GM21619 (cell line): ENCODE results near the gene GBA2.

ENCODE experiments used
- ATAC-seq: cut with Tn5 transposase; IDR thresholded peaks from one replicate; pipeline ENCODE4 v1.9.1; 2021; ENCODE audit not compliant: unreplicated experiment

The GBA2 gene

DNA sequence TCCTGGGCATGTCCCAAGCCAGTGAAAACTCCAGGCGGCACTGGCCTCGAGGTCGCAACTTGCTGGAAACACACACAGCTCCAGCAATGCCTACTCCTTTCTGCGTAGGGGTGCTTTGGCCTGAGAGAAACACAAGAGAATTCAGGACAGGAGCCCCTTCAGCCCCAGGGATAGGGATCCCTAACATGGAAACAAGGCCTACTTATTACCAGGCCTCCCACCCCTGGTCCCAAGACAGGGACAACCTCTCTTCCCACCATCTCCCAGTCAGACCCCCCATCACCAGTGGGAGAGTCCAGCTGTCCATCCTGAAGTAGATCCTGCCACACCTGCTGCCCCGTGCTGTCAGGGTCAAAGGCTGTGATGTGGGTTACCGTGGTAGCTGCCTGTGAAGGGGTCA, 8.8 kb downstream of the GBA2 start:
- ATAC-seq = no peak

DNA sequence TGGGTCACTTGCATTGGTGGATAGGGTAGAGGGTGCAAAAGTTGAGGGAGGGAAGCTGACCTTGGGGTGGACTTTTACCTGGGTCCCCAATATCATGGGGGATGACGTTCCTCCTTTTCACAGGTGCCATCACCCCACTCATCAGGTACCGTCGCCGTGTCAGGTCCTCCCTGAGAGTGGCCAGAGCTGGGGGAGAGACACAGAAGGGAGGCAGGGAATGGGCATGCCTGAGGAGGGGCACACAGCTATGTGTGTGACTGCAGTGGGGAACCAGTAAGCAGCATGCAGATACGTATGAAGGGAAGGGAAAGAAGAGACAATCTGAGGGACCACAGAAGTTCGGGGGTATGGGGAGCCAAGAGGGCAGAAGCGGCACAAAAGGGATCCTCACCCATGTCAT, 10.1 kb downstream of the GBA2 start:
- ATAC-seq = no peak

DNA sequence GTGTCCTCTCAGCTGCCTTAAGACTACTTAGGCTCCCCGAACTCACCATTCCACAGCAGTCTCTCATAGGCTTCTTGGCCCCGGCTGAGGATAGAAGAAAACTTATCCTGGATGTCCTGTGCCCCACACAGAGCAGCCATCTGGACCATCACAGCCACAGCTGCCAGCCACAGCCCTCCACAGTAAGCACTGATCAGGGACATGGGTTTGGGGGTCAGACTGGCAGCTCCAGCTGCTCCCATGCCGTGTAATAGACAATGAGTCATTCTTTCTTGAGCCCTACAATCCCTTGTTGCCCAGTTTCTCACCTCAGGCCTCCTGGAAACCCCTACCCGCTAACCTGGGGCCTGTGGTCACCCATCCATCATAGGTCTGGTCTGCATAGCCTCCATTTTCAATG, 10.8 kb downstream of the GBA2 start:
- ATAC-seq = no peak

DNA sequence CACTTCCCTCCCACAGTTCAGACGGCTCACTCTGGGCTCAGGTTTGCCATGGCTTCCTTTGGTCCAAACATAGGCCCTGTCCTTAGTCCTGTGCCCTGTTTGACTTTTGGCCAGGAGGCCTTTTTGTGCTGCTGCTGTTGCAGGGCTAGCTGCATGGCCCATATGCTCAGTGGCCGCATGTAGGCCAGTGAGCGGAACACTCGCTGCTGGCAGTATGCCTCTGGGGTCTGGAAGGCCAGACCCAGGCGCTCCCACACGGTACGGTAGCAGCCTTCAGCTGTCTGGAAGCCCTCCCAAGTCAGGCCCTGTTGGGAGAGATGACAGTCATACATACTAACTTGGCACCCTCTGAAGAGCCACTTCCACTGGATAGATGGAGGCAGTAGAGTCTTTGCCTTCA, 11.9 kb downstream of the GBA2 start:
- ATAC-seq = no peak

DNA sequence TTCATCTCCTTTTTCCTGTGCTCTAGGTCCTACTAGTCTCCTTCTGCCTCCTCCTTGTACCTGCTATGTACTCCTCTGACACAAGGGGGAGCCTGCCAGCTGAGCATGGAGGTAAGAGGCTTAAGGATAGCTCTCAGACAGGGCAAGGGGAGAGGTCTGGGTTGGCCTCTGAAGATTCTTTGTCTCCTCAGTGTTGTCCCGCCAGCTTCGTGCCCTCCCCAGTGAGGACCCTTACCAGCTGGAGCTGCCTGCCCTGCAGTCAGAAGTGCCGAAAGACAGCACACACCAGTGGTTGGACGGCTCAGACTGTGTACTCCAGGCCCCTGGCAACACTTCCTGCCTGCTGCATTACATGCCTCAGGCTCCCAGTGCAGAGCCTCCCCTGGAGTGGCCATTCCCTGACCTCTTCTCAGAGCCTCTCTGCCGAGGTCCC, 12.8 kb downstream of the GBA2 start:
- ATAC-seq = no peak

DNA sequence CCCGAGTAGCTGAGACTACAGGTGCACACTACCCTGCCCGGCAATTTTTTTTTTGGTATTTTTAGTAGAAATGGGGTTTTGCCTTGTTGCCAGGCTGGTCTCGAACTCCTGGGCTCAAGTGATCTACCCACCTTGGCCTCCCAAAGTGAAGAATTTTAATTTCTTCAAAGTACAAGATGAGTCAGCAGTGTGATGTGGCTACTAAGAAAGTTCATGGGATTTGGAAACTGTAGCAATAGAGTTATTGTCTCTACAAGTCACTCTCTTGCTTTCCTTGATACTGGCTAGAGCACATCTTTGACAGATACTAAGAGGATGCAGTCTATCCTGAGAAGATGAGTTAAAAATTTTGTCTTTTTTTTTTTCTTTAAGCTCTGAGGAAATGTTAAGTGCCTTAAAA, 14.9 kb downstream of the GBA2 start:
- no peak for ATAC-seq

DNA sequence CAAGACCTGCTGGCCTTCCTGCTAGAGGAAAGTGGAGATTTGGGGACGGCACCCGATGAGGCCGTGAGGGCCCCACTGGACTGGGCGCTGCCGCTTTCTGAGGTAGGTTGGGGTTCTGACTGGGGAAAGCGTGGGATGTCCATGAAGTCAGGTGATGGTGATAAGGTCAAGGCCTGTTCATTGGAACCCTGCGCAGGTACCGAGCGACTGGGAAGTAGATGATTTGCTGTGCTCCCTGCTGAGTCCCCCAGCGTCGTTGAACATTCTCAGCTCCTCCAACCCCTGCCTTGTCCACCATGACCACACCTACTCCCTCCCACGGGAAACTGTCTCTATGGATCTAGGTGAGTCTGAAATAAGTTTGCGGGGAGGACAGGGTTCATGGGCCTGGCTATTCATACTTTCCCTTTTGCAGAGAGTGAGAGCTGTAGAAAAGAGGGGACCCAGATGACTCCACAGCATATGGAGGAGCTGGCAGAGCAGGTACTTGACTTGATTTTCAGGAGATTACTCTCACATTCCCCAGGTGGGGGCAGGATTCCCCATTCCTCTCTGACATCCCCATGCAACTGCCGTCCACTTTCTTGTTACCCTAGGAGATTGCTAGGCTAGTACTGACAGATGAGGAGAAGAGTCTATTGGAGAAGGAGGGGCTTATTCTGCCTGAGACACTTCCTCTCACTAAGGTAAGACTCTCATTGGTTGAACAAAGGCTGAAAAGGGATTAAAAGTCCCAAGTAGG, 16.1 kb downstream of the GBA2 start:
- no peak for ATAC-seq

DNA sequence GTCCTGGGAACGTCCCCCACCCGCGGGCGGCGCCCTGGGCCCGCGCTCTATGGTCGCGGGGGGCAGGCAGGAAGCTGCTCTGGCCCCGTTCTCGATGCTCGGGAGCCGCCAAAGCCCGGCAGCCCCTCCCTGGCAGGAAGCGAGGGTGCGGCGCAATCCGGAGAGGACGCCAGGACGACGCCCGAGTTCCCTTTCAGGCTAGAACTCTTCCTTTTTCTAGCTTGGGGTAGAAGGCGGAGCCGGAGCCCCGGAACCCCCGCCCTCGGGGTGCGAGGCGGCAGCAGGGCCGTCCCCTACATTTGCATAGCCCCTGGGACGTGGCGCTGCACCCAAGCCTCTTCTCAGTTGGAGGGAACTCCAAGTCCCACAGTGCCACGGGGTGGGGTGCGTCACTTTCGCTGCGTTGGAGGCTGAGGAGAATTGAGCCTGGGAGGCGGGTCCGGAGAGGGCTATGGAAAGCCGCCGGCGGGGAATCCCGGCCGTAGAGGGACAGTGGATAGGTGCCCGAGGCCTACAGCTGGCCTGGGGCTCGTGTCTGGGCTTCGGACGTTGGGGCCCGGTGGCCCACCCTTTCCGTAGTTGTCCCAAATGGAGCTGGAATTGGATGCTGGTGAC, 16.7 kb downstream of the GBA2 start, which contains the start of the genes CREB3 and TLN1:
CREB3 (plus strand) TSS at position 482 of the 615 bp plus-strand sequence; CDS start at position 589, 107 bp downstream.
TLN1 (minus strand) TSS at position 11 of the 615 bp plus-strand sequence. CDS start 6,501 bp downstream, outside the sequence.
- peak; percentile 70 for ATAC-seq

DNA sequence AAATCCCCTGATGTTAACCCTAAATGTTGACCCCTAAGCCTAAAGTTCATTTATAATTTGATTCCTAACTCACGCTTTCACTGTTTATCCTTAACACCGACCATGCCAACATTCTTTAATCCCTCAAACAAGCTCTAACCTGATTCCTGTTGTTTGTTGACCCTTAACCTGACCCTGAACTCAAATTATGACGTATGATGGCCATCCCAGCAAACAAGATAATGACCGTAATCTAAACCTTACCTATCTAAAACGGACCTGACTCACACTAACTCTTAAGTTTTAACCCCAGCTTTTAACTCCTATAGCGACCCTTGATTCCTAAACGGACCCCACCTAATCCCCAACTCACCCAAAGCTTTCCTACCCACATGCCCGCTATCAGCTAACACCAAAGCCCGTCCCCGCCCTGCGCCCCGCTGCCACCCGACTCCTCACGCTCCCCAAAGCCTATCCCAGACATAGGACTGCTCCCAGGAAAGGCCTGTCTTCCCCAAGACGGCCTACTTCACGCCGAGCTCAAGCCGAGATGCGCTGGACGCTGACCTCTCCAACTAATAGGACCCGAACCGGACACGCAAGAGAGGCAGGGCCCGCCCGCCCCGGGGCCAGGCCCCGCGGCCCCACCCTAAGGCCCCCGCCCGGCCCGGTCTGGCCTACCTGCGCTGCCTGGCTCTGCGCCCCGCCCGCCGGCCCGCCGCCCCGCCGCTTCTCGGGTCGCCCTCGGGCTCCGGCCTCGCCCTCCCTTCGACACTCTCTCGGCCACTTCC, 17.4 kb downstream of the GBA2 start:
- no peak for ATAC-seq

DNA sequence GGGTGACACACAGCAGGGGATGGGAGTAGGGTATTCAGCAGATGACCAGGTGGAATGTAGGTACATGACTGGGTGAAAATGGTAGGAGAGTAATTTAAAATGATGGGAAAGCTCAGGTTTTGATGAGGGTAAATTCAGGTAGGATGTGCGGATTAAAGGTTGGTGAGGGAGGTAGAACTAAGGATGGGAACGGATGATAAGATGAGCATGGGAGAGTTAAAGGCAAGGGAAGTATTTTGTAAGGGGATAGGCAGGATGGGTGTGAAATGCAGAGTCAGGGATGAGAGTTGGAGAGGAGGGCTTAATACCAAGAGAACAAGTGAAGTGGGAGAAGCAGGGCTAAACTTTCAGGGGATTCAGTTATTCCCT, 18.6 kb downstream of the GBA2 start:
- no peak for ATAC-seq

DNA sequence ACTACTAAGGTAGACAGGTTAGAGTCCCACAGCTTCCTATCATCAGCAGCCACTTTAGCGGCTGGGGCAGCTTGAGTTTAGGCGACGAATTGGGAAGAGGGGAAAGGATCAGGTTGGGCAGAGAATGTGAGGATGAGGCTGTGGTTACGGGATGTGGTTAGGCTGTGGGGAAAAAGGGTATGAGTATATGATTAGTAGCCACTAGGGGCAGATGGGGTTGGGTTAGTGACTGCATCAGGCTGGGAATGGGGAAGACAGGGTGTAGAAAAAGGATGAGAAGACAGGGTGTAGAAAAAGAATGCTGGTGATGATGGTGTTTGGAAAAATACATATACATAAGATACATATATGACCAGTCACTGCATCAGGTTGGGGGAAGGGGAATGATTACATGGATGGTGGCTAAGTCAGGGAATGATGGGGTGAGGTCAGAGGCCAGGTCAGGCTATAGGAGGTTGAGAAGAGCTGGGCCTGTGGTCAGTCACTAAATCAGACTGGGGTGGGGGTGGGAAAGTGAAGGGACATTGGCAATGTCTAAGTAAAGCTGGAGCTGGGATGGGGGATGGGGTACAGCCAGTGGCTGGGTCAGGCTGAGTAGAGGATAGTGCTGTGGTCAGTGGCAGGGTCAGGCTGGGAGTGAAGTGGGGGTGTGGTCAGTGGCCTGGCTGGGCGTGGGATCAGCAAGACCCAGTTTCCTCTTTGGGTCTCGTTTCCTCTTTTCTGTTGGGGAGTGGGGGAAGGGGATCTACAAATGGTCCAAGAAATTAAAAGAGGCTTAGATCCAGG, 19.1 kb downstream of the GBA2 start:
- no peak for ATAC-seq

DNA sequence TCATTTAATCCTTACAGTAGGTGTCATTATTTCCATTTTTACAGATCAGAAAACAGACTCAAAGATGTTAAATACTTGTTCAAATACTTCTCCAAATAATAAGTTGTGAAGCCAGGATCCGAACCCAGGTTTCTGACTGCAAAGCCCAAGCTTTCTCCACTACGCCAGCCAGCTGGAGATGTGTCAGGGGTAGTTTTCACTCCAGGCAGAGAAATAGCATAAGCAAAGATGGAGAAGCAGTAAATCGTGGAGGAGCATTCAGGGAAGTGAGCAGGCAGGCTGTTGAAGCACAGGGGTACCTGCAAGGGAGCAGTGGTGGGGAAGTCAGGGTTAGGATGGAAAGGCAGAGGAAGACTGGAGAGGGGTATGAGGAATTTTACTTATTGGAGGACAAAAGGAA, 19.9 kb downstream of the GBA2 start:
- ATAC-seq = no peak

DNA sequence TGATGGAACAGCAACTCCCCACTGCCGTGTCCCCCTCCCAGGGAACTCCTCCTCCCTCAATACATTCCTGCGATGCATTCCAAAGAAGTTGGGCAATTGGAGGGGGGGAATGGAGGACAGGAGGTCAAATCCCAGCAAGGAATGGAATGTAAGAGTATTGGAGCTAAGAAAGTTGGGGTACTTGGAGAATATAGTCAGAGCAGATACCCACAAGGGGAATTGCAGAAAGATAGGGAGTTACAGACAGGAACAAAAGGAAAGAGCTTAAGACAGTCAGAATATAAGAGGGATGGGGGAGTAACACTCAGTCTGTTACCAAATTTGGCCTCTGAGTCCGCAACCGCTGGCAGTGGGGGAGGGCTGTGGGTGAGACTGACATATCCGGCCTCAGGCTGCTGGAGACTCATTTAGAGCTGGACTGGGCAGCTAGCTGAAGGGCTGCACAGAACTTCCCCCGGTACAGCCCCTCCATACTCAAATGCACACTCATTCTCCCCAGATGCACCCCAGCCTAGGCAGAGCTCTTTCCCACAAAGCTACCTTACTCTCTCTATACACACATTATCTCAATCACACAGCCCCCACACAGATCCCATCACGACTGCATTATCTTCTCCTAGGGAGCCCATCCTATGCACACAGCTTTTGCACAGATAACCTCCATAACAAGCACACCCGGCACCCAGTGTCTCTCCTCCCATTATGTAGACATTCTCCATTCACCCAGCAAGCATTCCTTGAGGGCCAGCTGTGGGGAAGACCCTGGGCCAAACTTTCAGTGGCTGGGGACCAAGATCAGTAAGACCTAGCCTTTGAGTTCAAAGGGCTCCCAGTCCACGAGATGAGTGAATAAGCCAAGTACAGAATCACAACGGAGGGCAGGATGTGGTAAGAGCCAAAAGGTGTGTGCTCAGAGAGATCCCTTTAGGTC, 20.7 kb downstream of the GBA2 start:
- no peak for ATAC-seq

DNA sequence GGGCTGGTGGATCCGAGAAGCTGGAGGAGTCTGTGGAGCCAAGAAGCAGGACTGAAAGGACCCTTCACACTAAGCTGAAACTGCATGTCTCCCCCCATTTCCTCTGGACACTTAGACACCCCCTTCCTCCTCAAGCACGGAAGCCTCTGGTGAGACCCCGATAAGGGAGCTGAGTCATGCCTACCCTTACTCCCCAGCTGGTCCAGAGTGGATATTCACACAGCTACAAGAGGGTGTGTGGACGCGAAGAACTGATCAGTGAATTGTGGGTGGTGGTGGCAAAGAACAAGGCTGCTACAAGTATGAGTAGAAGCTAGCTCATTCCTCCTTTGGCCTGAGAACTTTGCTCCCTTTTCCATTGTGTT, 21.4 kb downstream of the GBA2 start:
- ATAC-seq = no peak

DNA sequence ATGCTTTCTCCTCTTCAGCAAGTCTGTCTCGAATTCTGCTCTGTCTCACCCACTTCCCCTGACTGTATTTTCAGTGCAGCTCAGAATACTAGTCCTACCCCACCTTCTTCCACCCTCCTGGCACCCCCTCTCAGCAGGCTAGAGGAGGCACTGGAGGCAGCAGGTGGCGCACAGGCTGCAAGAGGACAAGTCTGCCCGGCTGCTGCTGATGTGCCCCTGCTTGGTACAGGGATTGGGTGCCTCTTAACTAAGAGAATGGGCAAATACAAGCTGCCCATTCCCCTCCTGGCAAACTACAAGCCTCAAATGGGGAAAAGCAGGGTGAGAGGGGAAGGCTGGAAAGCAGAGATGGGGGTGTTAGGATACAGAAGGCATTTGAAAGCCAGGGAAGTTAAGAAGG, 22.1 kb downstream of the GBA2 start:
- peak; percentile 29 for ATAC-seq

DNA sequence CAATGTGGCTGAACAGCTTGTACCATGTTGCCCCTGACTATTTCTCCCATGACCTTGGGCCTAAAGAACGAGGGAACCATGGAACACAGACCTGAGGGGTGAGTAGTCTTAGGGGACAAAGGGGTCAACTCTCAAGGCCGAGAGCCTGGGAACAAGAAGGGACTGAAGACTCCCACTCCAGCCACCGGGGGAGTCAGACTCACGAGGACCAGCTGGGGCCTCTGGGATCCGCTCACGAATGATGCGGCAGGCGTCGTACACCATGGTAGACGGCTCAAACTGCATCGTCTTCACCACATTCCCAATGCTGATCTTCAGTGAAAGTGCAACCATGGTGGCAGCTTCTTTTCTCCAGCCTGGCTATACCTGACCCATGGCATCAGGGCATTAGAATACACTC, 23.7 kb downstream of the GBA2 start:
- ATAC-seq = no peak

DNA sequence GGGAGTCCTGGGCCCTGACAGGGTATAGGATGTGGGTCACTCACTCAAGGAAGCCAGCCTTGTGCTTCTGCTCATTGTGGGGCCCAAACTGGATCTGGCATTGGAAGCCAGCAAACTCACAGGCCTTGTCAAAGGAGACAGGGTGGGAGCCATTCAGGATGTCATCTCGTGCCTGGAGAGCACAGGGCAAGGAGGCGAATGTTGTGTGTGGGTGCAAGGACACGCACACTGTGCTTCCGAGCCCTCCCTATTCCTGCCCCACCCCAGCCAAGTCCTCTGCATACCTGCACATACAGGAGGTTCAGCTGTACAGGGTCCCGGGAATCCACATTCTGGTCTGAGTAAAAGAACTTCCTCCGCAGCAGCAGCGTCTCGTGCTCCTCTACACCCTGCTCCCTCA, 25.1 kb downstream of the GBA2 start:
- ATAC-seq = no peak

DNA sequence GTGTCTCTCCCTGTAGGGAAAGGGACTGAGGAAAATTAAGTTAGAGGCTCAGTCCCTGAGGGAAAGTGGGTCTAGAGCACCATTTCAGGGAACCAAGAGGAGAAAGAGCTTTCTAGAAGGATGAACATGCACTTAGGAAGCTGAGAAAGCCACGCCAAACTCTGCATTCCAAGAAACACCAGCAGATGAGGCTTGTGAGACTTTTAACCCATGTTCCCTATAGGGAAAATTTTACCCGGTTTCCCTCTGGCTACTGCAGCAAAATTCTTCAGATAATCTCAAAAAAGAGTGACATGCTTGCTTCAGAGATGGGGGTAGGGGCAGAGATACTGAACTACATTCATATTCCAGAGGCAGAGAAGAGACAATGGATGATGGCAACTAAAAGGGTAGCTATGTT, 25.6 kb downstream of the GBA2 start:
- ATAC-seq = no peak

DNA sequence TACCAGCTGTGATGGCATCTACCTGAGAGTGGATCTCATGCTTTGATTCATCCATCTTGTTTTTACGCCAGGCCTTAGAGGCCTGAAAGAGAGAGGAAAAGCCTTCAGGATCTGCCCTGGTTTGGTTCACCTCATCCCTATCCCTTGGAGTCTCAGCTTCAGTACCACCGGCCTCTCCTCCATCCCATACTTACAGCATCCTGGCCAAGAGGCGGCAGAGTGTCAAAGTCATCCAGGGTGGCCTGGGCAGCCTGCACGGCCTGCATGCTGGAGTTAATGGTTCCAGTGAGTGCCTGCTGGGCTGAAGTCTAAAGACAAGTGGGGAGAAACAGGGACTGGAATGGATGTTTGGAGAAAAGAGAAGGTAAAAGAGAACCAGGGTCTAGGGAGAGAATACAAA, 29.5 kb downstream of the GBA2 start:
- no peak for ATAC-seq
